HUES64 (cell line): ENCODE measurements around the gene OLIG2.

Experiments
- H3K27ac ChIP-seq: 2 replicates; pipeline ENCODE4 v1.7.0; 2013; ENCODE audit warnings: low read depth, low read length, inconsistent platforms
- H3K27me3 ChIP-seq: 2 replicates; pipeline ENCODE4 v1.6.1; 2013; ENCODE audit warnings: mild to moderate bottlenecking, low read length; ENCODE audit not compliant: insufficient read depth
- H3K36me3 ChIP-seq: 2 replicates; pipeline ENCODE4 v1.6.1; 2013; ENCODE audit warnings: mild to moderate bottlenecking, low read length; ENCODE audit not compliant: insufficient read depth
- H3K4me1 ChIP-seq: 2 replicates; pipeline ENCODE4 v1.6.1; 2013; ENCODE audit warnings: mild to moderate bottlenecking, low read length, moderate library complexity; ENCODE audit not compliant: insufficient read depth
- H3K4me3 ChIP-seq: 2 replicates; pipeline ENCODE4 v1.5.1; 2013; ENCODE audit warnings: mild to moderate bottlenecking, low read length, moderate library complexity
- H3K9ac ChIP-seq: 2 replicates; pipeline ENCODE4 v1.6.1; 2013; ENCODE audit warnings: mild to moderate bottlenecking, low read depth, low read length
- H3K9me3 ChIP-seq: 2 replicates; pipeline ENCODE4 v1.6.1; 2013; ENCODE audit warnings: low read depth, low read length; ENCODE audit not compliant: insufficient read depth
- WGBS: fragments of 150-250, 120-280 bp; methylation state at CpG from one replicate; pipeline ENCODE4 v1.1.7; 2013; ENCODE audit warnings: missing lambda C conversion rate; 5-methylcytosine and 5-hydroxymethylcytosine counted together

Gene OLIG2

DNA sequence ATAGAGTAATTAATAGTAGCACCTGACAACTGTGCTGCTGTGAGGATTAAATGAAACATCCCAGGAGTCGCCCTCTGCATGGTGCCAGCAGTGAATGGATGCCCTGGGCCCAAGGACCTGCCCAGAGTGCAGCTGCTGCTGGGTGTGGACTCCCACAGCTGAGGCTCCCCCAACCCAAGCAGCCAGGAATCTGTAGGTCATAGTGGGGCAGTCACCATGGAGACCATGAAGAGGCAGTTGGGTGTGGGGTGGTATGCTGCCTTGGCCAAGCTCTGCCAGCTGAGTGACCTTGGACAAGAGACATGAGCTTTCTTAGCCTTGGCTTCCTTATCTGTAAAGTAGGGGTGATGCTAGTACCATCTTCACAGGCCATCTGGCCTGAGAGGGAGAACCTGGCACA lies 9.4 kb downstream of the OLIG2 start:
- no peak overlapping the region for H3K4me3 ChIP-seq
- no peak overlapping the region for H3K9ac ChIP-seq
- H3K27me3 ChIP-seq: peaks cover 87% of the 10 kb centered on the region
- WGBS: 92% methylated on average over 1 of the region's 1 CpG
- H3K36me3 ChIP-seq: no peaks in the 10 kb centered on the region
- H3K27ac ChIP-seq: no peak overlapping the region
- no peaks in the 10 kb centered on the region for H3K9me3 ChIP-seq
- 0 out of 2 replicates have a peak, but pooled peaks cover 6% of the 10 kb centered on the region for H3K4me1 ChIP-seq

DNA sequence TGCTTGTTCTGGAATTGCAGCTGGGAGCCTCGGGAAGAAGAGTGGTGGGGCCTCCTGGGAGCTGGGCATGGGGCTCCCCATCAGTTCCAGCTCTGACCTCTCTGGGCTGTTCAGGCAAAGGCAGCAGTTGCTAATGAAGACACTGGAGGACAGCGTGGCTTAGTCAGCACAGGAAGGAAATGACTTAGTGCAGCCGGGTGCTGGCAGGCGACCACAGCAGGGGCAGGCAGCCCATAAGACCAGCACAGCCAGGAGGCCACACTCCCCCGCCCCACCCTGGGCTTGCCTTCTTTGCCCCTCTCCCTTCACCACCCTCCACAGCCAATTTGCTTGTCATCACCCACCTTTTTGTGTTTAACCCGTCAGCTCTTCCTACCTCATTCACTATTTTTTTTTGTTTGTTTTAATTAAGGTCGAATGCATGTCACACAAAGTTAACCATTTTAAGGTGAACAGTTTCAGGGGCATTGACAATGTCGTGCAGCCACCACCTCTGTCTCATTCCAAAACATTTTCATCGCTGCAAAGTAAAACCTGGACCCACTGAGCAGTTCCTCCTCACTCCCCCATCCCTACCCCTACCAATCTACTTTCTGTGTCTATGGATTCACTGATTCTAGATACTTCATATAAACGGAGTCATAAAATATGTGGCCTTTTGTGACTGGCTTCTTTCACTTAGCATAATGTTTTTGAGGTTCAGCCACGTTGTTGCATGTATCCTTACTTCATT lies 10.9 kb downstream of the OLIG2 start:
- Histone ChIP-seq H3K9ac (no peak overlapping the region), H3K4me1 (0 out of 2 replicates have a peak, but pooled peaks cover 6% of the 10 kb centered on the region), H3K36me3 (no peaks in the 10 kb centered on the region), H3K27me3 (peaks cover 82% of the 10 kb centered on the region), H3K27ac (no peak overlapping the region), H3K9me3 (no peaks in the 10 kb centered on the region), H3K4me3 (no peak overlapping the region)
- 43% methylated on average over 11 of the region's 11 CpGs for WGBS

DNA sequence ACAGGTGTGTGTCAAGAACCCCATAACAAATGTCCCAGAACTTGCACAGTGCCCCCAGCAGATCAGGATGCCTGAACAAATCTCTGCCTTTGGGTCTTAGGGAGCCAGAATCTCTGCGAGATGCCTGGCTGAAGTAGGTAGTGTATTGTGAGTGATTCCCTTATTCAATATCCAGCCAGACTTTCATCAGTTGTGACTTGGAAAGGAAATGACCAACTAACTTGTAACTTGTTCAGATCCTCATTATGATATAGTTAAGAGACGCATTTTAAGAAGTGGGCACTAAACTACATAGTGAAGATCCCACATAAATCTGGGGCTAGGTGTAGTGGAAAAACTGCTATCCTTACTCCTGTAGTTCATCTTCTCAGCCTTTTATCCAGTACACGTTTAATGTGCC lies 11.8 kb downstream of the OLIG2 start:
- H3K9me3 ChIP-seq: no peaks in the 10 kb centered on the region
- WGBS: 95% methylated on average over 2 of the region's 3 CpGs
- no peak overlapping the region for H3K4me3 ChIP-seq
- 0 out of 2 replicates have a peak, but pooled peaks cover 6% of the 10 kb centered on the region for H3K4me1 ChIP-seq
- no peaks in the 10 kb centered on the region for H3K36me3 ChIP-seq
- H3K9ac ChIP-seq: no peak overlapping the region
- H3K27ac ChIP-seq: no peak overlapping the region
- peaks cover 81% of the 10 kb centered on the region for H3K27me3 ChIP-seq

DNA sequence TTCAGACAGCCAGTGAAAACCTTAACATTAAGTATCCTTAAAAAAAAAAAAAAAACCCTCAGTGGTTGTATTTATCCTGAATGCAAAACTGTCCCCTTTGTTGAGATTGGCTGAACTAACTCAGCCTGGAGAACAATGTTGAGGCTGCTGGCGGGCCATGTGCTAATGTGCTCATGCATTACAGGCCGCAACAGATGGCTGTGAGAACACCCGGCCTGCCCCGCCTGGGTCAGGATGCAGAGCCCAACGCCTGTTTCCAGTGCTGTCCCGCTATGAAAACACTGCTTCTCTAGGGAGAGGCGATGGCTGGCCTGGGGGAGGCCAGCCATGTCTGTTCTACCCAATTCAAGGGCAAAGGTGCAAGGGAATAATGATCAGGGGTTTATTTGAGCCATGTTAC lies 13.8 kb downstream of the OLIG2 start:
- no peak overlapping the region for H3K4me3 ChIP-seq
- H3K4me1 ChIP-seq: 0 out of 2 replicates have a peak, but pooled peaks cover 6% of the 10 kb centered on the region
- 61% methylated on average over 7 of the region's 7 CpGs for WGBS
- no peak overlapping the region for H3K27ac ChIP-seq
- no peaks in the 10 kb centered on the region for H3K9me3 ChIP-seq
- H3K9ac ChIP-seq: no peak overlapping the region
- H3K27me3 ChIP-seq: peaks cover 81% of the 10 kb centered on the region
- H3K36me3 ChIP-seq: no peaks in the 10 kb centered on the region

GRCh38 chr21:33040215-33040614 lies 14.5 kb downstream of the OLIG2 start:
- H3K4me3 ChIP-seq: no peak overlapping the region
- H3K36me3 ChIP-seq: no peaks in the 10 kb centered on the region
- no peaks in the 10 kb centered on the region for H3K9me3 ChIP-seq
- peaks cover 77% of the 10 kb centered on the region for H3K27me3 ChIP-seq
- no peak overlapping the region for H3K27ac ChIP-seq
- WGBS: 87% methylated on average over 3 of the region's 3 CpGs
- H3K4me1 ChIP-seq: 0 out of 2 replicates have a peak, but pooled peaks cover 2% of the 10 kb centered on the region
- H3K9ac ChIP-seq: no peak overlapping the region

DNA sequence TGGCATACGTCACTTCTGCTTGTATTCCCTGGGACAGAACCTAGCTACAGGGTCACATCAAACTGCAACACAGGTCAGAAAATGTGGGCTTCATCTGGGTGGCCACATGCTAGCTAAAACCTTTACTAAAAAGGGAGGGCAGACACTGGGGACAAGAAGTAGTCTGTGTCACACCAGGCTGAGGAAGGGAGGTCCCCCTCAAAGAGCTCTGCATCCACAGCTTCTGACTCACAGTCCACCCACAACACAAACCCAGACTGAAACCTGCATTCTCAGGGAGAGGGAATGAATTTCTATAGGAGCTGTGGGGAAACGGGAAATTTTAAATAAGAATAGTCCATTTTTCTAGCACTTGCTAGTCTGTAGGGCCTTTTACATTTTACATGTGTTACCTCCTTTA lies 16.2 kb downstream of the OLIG2 start:
- Histone ChIP-seq H3K27ac (no peak overlapping the region), H3K4me1 (peaks cover 6% of the 10 kb centered on the region), H3K36me3 (no peaks in the 10 kb centered on the region), H3K4me3 (no peak overlapping the region), H3K27me3 (peaks cover 69% of the 10 kb centered on the region), H3K9me3 (no peaks in the 10 kb centered on the region), H3K9ac (no peak overlapping the region)
- 81% methylated on average over 1 of the region's 2 CpGs for WGBS

GRCh38 chr21:33042812-33043211 lies 17.1 kb downstream of the OLIG2 start:
- H3K4me1 ChIP-seq: peaks cover 6% of the 10 kb centered on the region
- H3K27ac ChIP-seq: no peak overlapping the region
- no peaks in the 10 kb centered on the region for H3K36me3 ChIP-seq
- no peak overlapping the region for H3K4me3 ChIP-seq
- 91% methylated on average over 3 of the region's 4 CpGs for WGBS
- no peak overlapping the region for H3K9ac ChIP-seq
- H3K27me3 ChIP-seq: peaks cover 68% of the 10 kb centered on the region
- H3K9me3 ChIP-seq: no peaks in the 10 kb centered on the region

DNA sequence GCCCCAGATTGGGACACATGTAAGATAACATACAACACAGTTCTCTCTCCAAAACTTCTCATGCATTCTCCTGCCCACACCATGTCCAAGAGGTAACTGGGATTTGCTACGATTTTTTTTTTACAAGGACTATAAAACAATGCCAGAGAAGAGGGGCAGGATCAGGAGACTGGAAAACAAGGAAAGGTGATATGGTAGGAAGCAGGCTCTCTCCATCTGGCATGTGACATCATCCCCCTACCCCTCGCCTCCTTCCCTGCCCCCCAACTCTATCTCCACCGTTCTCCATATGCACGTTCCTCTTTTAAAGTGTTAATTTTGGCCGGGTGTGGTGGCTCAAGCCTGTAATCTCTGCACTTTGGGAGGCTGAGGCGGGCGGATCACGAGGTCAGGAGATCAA lies 20.7 kb downstream of the OLIG2 start:
- H3K36me3 ChIP-seq: no peaks in the 10 kb centered on the region
- H3K4me3 ChIP-seq: no peak overlapping the region
- H3K27ac ChIP-seq: no peak overlapping the region
- peaks cover 62% of the 10 kb centered on the region for H3K27me3 ChIP-seq
- H3K4me1 ChIP-seq: peaks cover 6% of the 10 kb centered on the region
- H3K9ac ChIP-seq: no peak overlapping the region
- WGBS: 47% methylated on average over 6 of the region's 8 CpGs
- no peaks in the 10 kb centered on the region for H3K9me3 ChIP-seq

DNA sequence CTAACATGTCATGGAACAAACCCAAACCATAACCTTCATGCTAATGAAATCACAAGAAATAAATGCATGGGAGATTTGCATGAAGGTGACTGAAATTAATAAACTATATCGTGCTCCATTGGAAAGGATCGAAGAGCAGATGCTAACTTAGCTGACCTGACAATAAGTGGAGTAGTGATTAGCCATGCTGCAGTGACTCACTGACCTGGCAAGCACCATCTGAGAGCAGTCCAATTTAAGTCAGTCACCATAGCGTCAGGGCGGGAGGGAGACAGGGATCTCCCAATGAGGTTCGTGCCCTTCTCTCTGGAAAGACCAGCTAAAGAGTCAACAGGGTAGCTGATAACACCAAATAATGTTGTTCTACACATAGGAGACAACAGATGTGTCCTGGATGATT lies 21.5 kb downstream of the OLIG2 start:
- Histone ChIP-seq H3K9me3 (no peaks in the 10 kb centered on the region), H3K4me3 (no peak overlapping the region), H3K27me3 (peaks cover 55% of the 10 kb centered on the region), H3K4me1 (peaks cover 6% of the 10 kb centered on the region), H3K36me3 (no peaks in the 10 kb centered on the region), H3K27ac (no peak overlapping the region), H3K9ac (no peak overlapping the region)
- 94% methylated on average over 5 of the region's 5 CpGs for WGBS

DNA sequence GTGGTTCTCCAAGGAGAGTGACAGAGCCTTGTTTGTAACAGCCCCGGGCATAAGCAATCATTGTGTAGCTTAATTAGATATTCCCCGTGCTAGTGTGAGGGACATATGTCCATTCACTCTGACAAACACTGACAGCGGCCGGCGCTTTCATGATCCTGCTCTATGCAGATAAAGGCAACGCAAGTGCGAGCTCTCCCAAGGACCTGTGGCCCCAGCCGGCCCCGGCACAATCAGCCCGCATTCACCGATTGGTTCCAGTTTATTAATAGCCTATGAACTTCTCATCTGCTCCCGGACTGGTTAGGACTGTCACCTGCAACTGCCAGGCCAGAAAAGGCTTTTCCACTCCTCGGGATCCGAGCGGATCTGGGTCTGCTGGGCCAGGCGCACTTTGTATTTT lies 26.2 kb downstream of the OLIG2 start:
- H3K27me3 ChIP-seq: peaks cover 27% of the 10 kb centered on the region
- no peak overlapping the region for H3K9ac ChIP-seq
- no peak overlapping the region for H3K4me3 ChIP-seq
- H3K36me3 ChIP-seq: no peaks in the 10 kb centered on the region
- no peaks in the 10 kb centered on the region for H3K4me1 ChIP-seq
- H3K27ac ChIP-seq: no peak overlapping the region
- H3K9me3 ChIP-seq: no peaks in the 10 kb centered on the region
- 91% methylated on average over 16 of the region's 16 CpGs for WGBS

- H3K4me3 ChIP-seq: no peak overlapping the region
- H3K4me1 ChIP-seq: no peaks in the 10 kb centered on the region
- H3K27ac ChIP-seq: no peak overlapping the region
- H3K9ac ChIP-seq: no peak overlapping the region
- no peaks in the 10 kb centered on the region for H3K36me3 ChIP-seq
- H3K9me3 ChIP-seq: no peaks in the 10 kb centered on the region
- peaks cover 20% of the 10 kb centered on the region for H3K27me3 ChIP-seq
These were observed 28.2 kb downstream of the OLIG2 start for GRCh38 chr21:33053951-33054350.

DNA sequence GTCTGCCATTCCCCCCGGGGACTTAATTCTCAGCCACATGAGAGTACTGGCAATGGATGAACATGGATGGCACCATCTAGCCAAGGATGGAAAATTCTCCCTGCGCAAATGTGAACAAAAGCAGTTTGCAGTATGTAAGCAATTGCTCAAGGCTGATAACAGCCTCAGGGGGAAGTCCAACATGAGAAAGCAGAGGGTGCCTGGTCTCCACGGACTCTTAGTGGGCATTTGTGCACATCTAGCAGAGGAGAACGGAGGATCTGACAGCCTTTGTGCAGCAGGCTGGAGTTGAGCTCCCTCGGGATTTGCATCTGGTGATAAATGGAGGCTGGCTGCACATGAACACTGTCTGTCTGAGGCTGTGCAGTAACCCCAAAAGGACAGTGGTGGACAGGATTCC lies 30.3 kb downstream of the OLIG2 start:
- peaks cover 36% of the 10 kb centered on the region for H3K27me3 ChIP-seq
- WGBS: 90% methylated on average over 5 of the region's 5 CpGs
- H3K9me3 ChIP-seq: no peaks in the 10 kb centered on the region
- H3K4me1 ChIP-seq: no peaks in the 10 kb centered on the region
- no peak overlapping the region for H3K4me3 ChIP-seq
- H3K36me3 ChIP-seq: no peaks in the 10 kb centered on the region
- H3K27ac ChIP-seq: no peak overlapping the region
- no peak overlapping the region for H3K9ac ChIP-seq
